K562 (cell line): ENCODE measurements around the gene SGMS1. TPM values are rescaled to one million over a fixed set of nuclear protein-coding genes. Genes with fewer than 3 reads are reported as not detected.

Source experiments
- BDP1 ChIP-seq: IDR thresholded peaks from 3 replicates; pipeline ENCODE4 v1.6.1; 2011; ENCODE audit not compliant: insufficient read length, insufficient read depth
- CEBPB ChIP-seq: fragments of 450-650 bp; IDR thresholded peaks from 2 replicates; pipeline ENCODE4 v1.6.1; 2016; ENCODE audit warnings: missing genetic modification characterization, missing compliant biosample characterization
- FOSL1 ChIP-seq: fragments of 200-800 bp; sonication (Bioruptor generic); conservative IDR thresholded peaks from 2 replicates; pipeline ENCODE4 v1.6.1; 2016; ENCODE audit warnings: missing genetic modification characterization, missing compliant biosample characterization
- FOXK1 ChIP-seq: sonication (generic); formaldehyde crosslinking; IDR thresholded peaks from 2 replicates; pipeline ENCODE4 v1.8.0; 2022; ENCODE audit warnings: missing genetic modification reagents, mild to moderate bottlenecking, borderline replicate concordance
- MAFG ChIP-seq: fragments of 450-650 bp; conservative IDR thresholded peaks from 2 replicates; pipeline ENCODE4 v1.6.1; 2016; ENCODE audit warnings: missing genetic modification characterization, missing compliant biosample characterization
- MAZ ChIP-seq, 2 experiments: fragments of 450-650 bp in 1 of 2; sonication (generic) in 1 of 2; formaldehyde crosslinking; IDR thresholded peaks in 1 of 2; conservative IDR thresholded peaks in 1 of 2; 2 replicates each; pipeline versions ENCODE4 v1.4.0 to v1.5.0; 2020; ENCODE audit warnings: mild to moderate bottlenecking in 1 of 2, missing genetic modification reagents in 1 of 2
- MTA3 ChIP-seq: fragments of 450-650 bp; formaldehyde crosslinking; IDR thresholded peaks from 2 replicates; pipeline ENCODE4 v1.6.1; 2017; ENCODE audit warnings: mild to moderate bottlenecking, borderline replicate concordance
- RAD21 ChIP-seq, 2 experiments: fragments of 250-450 bp in 1 of 2; fragments of 450-650 bp in 1 of 2; sonication (Bioruptor Pico) in 1 of 2; formaldehyde crosslinking in 1 of 2; IDR thresholded peaks in 1 of 2; conservative IDR thresholded peaks in 1 of 2; 2 replicates each; pipeline versions ENCODE4 v1.4.0 to v1.8.0; 2020 to 2022; ENCODE audit warnings: mild to moderate bottlenecking in 2 of 2, moderate library complexity in 1 of 2
- RBM25 ChIP-seq: fragments of 200-400 bp; formaldehyde crosslinking; IDR thresholded peaks from 2 replicates; pipeline ENCODE4 v1.6.1; 2018; ENCODE audit warnings: low read length, low read depth, moderate library complexity; ENCODE audit not compliant: severe bottlenecking
- RCOR1 ChIP-seq, 2 experiments: IDR thresholded peaks; 2 replicates each; pipeline ENCODE4 v1.6.1; 2012; ENCODE audit warnings: low read depth in 2 of 2, low read length in 2 of 2, borderline replicate concordance in 1 of 2, improper control_type of control experiment in 1 of 2
- SREBF2 ChIP-seq: sonication (generic); formaldehyde crosslinking; IDR thresholded peaks from 2 replicates; pipeline ENCODE4 v1.4.0; 2020; ENCODE audit warnings: mild to moderate bottlenecking, missing genetic modification reagents
- TEAD2 ChIP-seq: fragments of 450-650 bp; IDR thresholded peaks from 2 replicates; pipeline ENCODE4 v1.6.1; 2016; ENCODE audit warnings: missing genetic modification characterization, control low read depth, missing compliant biosample characterization
- ZNF551 ChIP-seq: fragments of 250-450 bp; sonication (Bioruptor Pico); IDR thresholded peaks from 2 replicates; pipeline ENCODE4 v1.5.0; 2021; ENCODE audit warnings: mild to moderate bottlenecking, moderate library complexity
- polyA plus RNA-seq, 8 experiments: library from polyadenylated mRNA; depleted of rRNA in 4 of 8; stranded (reverse) in 5 of 8; unstranded in 3 of 8; fragments of >200 nt; fragmentation: Nextera tagmentation in 2 of 8; fragmentation: Illumina TruSeq in 1 of 8; extraction: Ambion mirVana in 2 of 8; extraction: Trizol in 1 of 8; gene quantifications; 2 replicates each; pipeline versions ENCODE4 v1.2.1 to v1.2.3, GENCODE V29; 2011 to 2014; ENCODE audit warnings: inconsistent platforms in 1 of 8, missing spikeins in 1 of 8
- total RNA-seq, 7 experiments: library from RNA; depleted of rRNA in 6 of 7; stranded (reverse); fragments of >200 nt in 6 of 7; fragmentation: Illumina TruSeq in 2 of 7; extraction: Trizol in 2 of 7; gene quantifications; 2 replicates each; pipeline versions ENCODE4 v1.2.1 to v1.2.3, GENCODE V29; 2011 to 2021; ENCODE audit warnings: low replicate concordance in 1 of 7
- TF ChIP-seq, protein P1 (sequence below): fragments of 200-800 bp; sonication (Bioruptor generic); IDR thresholded peaks from 2 replicates; pipeline ENCODE4 v1.6.1; 2017; ENCODE audit warnings: missing genetic modification characterization, missing compliant biosample characterization
- TF ChIP-seq, protein P2 (sequence below): fragments of 450-650 bp; IDR thresholded peaks from 2 replicates; pipeline ENCODE4 v1.6.1; 2016
- TF ChIP-seq, protein P3 (sequence below), 2 experiments: fragments of 450-650 bp; formaldehyde crosslinking in 1 of 2; IDR thresholded peaks; 2 replicates each; pipeline versions ENCODE4 v1.4.0 to v1.6.1; 2014 to 2020; ENCODE audit warnings: mild to moderate bottlenecking in 2 of 2, borderline replicate concordance in 1 of 2, low read depth in 1 of 2

Gene SGMS1
- total and polyA plus RNA-seq, 9 of the 15 experiments (the other 6 are each of a cell fraction or from before 2014, with no cell fraction given): 22.6 to 232 (median 82.2) TPM

DNA sequence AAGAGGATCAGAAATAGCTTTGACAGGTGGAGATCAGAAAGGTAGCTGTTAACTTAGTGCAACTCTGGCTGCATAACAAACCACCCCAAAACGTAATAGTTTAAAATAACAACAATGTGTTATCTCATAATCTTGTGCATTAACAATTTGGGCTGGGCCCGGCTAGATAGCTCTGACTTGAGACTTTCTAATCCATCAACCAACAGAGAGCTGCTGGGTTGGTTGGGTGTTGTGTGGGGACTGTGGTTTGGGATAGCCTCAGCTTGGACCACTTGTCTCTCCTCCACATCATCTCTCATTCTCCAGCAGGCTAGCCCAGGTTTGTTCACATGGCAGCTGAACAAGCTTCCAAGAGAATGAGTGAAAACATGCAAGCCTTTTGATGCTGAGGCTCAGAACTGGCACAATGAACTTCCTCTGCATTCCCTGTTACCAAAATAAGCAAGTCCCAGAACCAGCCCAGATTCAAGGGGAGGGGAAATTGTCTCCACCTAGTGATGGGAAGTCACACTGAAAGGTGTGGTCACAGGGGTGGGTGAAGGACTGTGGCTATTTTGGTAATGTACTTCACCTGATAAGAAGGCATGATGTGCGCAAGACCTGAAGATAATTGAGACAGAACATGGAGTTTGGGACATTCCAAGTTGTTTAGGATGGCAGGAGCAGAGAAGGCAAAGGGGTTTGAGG lies 352.0 kb downstream of the SGMS1 start (continued):
- TF ChIP-seq CEBPB (no peak), RBM25 (no peak), SREBF2 (CRISPR knock-in tag) (0 out of 2 replicates have a peak, but pooled peaks have one; percentile 37), TEAD2 (tag) (no peak), BDP1 (no peak), ZNF551 (CRISPR knock-in tag) (no peak), MAFG (no peak), MTA3 (peak; percentile 51; the same call in 1 of the 2 replicates), MAZ (CRISPR knock-in tag; conservative IDR thresholded peaks at IDR 0.05 in 1 of 2, IDR thresholded peaks at IDR 0.05 in 1 of 2) (no peak), FOXK1 (CRISPR knock-in tag) (no peak), RAD21 (CRISPR knock-in tag; conservative IDR thresholded peaks at IDR 0.05 in 1 of 2, IDR thresholded peaks at IDR 0.05 in 1 of 2) (peak in 1 of 2 experiments; percentile 59; a peak in 2 of 4 replicates), FOSL1 (tag) (no peak), RCOR1 (IDR thresholded peaks at IDR 0.05; ENCODE audit: borderline replicate concordance in 1 of 2, low read depth in 2 of 2, low read length in 2 of 2) (peak in 1 of 2 experiments; percentile 52; a peak in 1 of 4 replicates)
- TF ChIP-seq, protein P1, sequence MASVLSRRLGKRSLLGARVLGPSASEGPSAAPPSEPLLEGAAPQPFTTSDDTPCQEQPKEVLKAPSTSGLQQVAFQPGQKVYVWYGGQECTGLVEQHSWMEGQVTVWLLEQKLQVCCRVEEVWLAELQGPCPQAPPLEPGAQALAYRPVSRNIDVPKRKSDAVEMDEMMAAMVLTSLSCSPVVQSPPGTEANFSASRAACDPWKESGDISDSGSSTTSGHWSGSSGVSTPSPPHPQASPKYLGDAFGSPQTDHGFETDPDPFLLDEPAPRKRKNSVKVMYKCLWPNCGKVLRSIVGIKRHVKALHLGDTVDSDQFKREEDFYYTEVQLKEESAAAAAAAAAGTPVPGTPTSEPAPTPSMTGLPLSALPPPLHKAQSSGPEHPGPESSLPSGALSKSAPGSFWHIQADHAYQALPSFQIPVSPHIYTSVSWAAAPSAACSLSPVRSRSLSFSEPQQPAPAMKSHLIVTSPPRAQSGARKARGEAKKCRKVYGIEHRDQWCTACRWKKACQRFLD (CRISPR knock-in tag): no peak
- TF ChIP-seq, protein P2, sequence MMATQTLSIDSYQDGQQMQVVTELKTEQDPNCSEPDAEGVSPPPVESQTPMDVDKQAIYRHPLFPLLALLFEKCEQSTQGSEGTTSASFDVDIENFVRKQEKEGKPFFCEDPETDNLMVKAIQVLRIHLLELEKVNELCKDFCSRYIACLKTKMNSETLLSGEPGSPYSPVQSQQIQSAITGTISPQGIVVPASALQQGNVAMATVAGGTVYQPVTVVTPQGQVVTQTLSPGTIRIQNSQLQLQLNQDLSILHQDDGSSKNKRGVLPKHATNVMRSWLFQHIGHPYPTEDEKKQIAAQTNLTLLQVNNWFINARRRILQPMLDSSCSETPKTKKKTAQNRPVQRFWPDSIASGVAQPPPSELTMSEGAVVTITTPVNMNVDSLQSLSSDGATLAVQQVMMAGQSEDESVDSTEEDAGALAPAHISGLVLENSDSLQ: no peak
- TF ChIP-seq, protein P3, sequence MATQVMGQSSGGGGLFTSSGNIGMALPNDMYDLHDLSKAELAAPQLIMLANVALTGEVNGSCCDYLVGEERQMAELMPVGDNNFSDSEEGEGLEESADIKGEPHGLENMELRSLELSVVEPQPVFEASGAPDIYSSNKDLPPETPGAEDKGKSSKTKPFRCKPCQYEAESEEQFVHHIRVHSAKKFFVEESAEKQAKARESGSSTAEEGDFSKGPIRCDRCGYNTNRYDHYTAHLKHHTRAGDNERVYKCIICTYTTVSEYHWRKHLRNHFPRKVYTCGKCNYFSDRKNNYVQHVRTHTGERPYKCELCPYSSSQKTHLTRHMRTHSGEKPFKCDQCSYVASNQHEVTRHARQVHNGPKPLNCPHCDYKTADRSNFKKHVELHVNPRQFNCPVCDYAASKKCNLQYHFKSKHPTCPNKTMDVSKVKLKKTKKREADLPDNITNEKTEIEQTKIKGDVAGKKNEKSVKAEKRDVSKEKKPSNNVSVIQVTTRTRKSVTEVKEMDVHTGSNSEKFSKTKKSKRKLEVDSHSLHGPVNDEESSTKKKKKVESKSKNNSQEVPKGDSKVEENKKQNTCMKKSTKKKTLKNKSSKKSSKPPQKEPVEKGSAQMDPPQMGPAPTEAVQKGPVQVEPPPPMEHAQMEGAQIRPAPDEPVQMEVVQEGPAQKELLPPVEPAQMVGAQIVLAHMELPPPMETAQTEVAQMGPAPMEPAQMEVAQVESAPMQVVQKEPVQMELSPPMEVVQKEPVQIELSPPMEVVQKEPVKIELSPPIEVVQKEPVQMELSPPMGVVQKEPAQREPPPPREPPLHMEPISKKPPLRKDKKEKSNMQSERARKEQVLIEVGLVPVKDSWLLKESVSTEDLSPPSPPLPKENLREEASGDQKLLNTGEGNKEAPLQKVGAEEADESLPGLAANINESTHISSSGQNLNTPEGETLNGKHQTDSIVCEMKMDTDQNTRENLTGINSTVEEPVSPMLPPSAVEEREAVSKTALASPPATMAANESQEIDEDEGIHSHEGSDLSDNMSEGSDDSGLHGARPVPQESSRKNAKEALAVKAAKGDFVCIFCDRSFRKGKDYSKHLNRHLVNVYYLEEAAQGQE (IDR thresholded peaks at IDR 0.05; ENCODE audit: borderline replicate concordance): peak; percentile 29; the same call in 1 of the 2 replicates
- TF ChIP-seq, protein P3 (CRISPR knock-in tag; IDR thresholded peaks at IDR 0.05; ENCODE audit: low read depth): no peak
